ENCODE measurements around the gene SLC22A14. TPM values are rescaled to one million over a fixed set of nuclear protein-coding genes. Genes with fewer than 3 reads are reported as not detected.
"Not testable (repeated sequence)": the region's sequence is repeated elsewhere in the genome, so short reads cannot be mapped to it uniquely, and the experiment has no call there.

SLC22A14 gene
- total RNA-seq, 1 donor from 2014 or later = not detected

- H3K4me1 Mint-ChIP-seq = no peaks in the 10 kb centered on the region
These were observed 2.7 kb downstream of the SLC22A14 start for GRCh38 chr3:38284756-38285150.

GRCh38 chr3:38289286-38290217 is 7.5 kb downstream of the SLC22A14 start:
- not testable (repeated sequence) for H3K36me3 ChIP-seq; H3K4me2 ChIP-seq; H3K9me3 ChIP-seq (ENCODE audit: low read depth); H3K27me3 ChIP-seq; H4K20me1 ChIP-seq (ENCODE audit: low read depth); H3K4me1 ChIP-seq; DNase-seq (ENCODE audit: low spot score); H3K9ac ChIP-seq; H3K4me3 Mint-ChIP-seq; H3K27me3 Mint-ChIP-seq (ENCODE audit: insufficient read depth, low read depth); H3K4me3 ChIP-seq; H2AFZ ChIP-seq (replicated peaks); H3K79me2 ChIP-seq (ENCODE audit: low read depth); H3F3A ChIP-seq (ENCODE audit: low read depth); H3K27ac ChIP-seq; H3K27ac Mint-ChIP-seq; H3K4me1 Mint-ChIP-seq; H3K36me3 Mint-ChIP-seq; H3K9me3 Mint-ChIP-seq

More at GRCh38 chr3:38284756-38285150, 2.7 kb downstream of the SLC22A14 start:
- Histone ChIP-seq H3K27me3 (no peaks in the 10 kb centered on the region), H3K4me1 (no peaks in the 10 kb centered on the region), H3K4me3 (no peak overlapping the region), H3F3A (ENCODE audit: low read depth) (no peaks in the 10 kb centered on the region), H3K4me2 (no peak overlapping the region), H2AFZ (replicated peaks) (no peak overlapping the region), H3K27ac (no peak overlapping the region), H3K36me3 (no peaks in the 10 kb centered on the region), H3K9me3 (ENCODE audit: low read depth) (no peaks in the 10 kb centered on the region), H3K9ac (no peak overlapping the region), H4K20me1 (ENCODE audit: low read depth) (no peaks in the 10 kb centered on the region), H3K79me2 (ENCODE audit: low read depth) (no peaks in the 10 kb centered on the region)
- Mint-ChIP-seq H3K27ac (no peak overlapping the region), H3K9me3 (peaks cover 2% of the 10 kb centered on the region), H3K4me3 (no peak overlapping the region), H3K27me3 (ENCODE audit: insufficient read depth, low read depth) (peaks cover 3% of the 10 kb centered on the region), H3K36me3 (no peaks in the 10 kb centered on the region)
- no peak for TF ChIP-seq EZH2 (IDR thresholded peaks at IDR 0.05)
- TF ChIP-seq CTCF (IDR thresholded peaks at IDR 0.05) = no peak
- TF ChIP-seq EZH2phosphoT487 (IDR thresholded peaks at IDR 0.05) = no peak
- no peak for DNase-seq (ENCODE audit: low spot score)

- not testable (repeated sequence) for DNase-seq (ENCODE audit: low spot score); H3K9me3 Mint-ChIP-seq; H3K36me3 ChIP-seq; H3K9ac ChIP-seq; H3K27me3 ChIP-seq; H2AFZ ChIP-seq (replicated peaks); H3K27ac Mint-ChIP-seq; H3K27me3 Mint-ChIP-seq (ENCODE audit: insufficient read depth, low read depth); H3F3A ChIP-seq (ENCODE audit: low read depth); H3K79me2 ChIP-seq (ENCODE audit: low read depth); H3K27ac ChIP-seq; H3K4me2 ChIP-seq; H3K9me3 ChIP-seq (ENCODE audit: low read depth); H3K4me3 Mint-ChIP-seq; H3K36me3 Mint-ChIP-seq; H3K4me3 ChIP-seq; H4K20me1 ChIP-seq (ENCODE audit: low read depth)
- peaks cover 12% of the 10 kb centered on the region for H3K4me1 Mint-ChIP-seq
- peaks cover 11% of the 10 kb centered on the region for H3K4me1 ChIP-seq
These were observed 15.0 kb downstream of the SLC22A14 start for GRCh38 chr3:38297053-38297452.

- H3K27me3 Mint-ChIP-seq (ENCODE audit: insufficient read depth, low read depth) = no peaks in the 10 kb centered on the region
- no peak for DNase-seq (ENCODE audit: low spot score)
- H3K27ac ChIP-seq = no peak overlapping the region
These were observed 15.4 kb downstream of the SLC22A14 start for GRCh38 chr3:38297537-38297936.

More at GRCh38 chr3:38297537-38297936, 15.4 kb downstream of the SLC22A14 start:
- H3K9ac ChIP-seq = no peak overlapping the region
- H3K4me2 ChIP-seq = no peak overlapping the region
- TF ChIP-seq EZH2phosphoT487 (IDR thresholded peaks at IDR 0.05) (no peak), EZH2 (IDR thresholded peaks at IDR 0.05) (no peak)
- no peaks in the 10 kb centered on the region for H3K36me3 ChIP-seq
- no peaks in the 10 kb centered on the region for H3K79me2 ChIP-seq (ENCODE audit: low read depth)
- Mint-ChIP-seq H3K4me3 (no peak overlapping the region), H3K27ac (no peak overlapping the region), H3K9me3 (no peaks in the 10 kb centered on the region), H3K4me1 (peaks cover 12% of the 10 kb centered on the region), H3K36me3 (no peaks in the 10 kb centered on the region)
- no peaks in the 10 kb centered on the region for H4K20me1 ChIP-seq (ENCODE audit: low read depth)
- H3F3A ChIP-seq (ENCODE audit: low read depth) = no peaks in the 10 kb centered on the region
- H3K9me3 ChIP-seq (ENCODE audit: low read depth) = no peaks in the 10 kb centered on the region
- H3K27me3 ChIP-seq = no peaks in the 10 kb centered on the region
- no peak overlapping the region for H2AFZ ChIP-seq (replicated peaks)
- peaks cover 11% of the 10 kb centered on the region for H3K4me1 ChIP-seq
- H3K4me3 ChIP-seq = no peak overlapping the region
